Panc1 (cell line): ENCODE results near the gene JMY. TPM values are rescaled to one million over a fixed set of nuclear protein-coding genes. Genes with fewer than 3 reads are reported as not detected.

ENCODE experiments used
- ATAC-seq: fragments of 200-7000 bp; cut with Tn5 transposase; 2 replicates; pipeline ENCODE4 v1.9.1; 2020; ENCODE audit warnings: mild to moderate bottlenecking, moderate library complexity
- BruUV-seq: library from RNA; stranded (reverse); fragments of 400-500 nt; replicated peaks from 2 replicates; lab custom pipeline; 2021; lab: Mats Ljungman, UMichigan
- CTCF ChIA-PET: fragments of 300-600 bp; sonication (Branson Sonifier 250); formaldehyde crosslinking; loops from one replicate; lab custom pipeline; 2022; ENCODE audit warnings: antibody characterized with exemption; lab: Charles Lee
- POLR2A ChIA-PET: fragments of 300-600 bp; sonication (Branson Sonifier 250); formaldehyde crosslinking; loops from one replicate; lab custom pipeline; 2022; ENCODE audit warnings: antibody characterized with exemption; lab: Charles Lee
- DNase-seq: peaks from one replicate; pipeline ENCODE4 v3.0.0-alpha.2; 2010; ENCODE audit warnings: low read depth, low spot score
- H3K27ac ChIP-seq: 2 replicates; pipeline ENCODE4 v1.5.1; 2011; ENCODE audit warnings: mild to moderate bottlenecking, low read length, inconsistent platforms
- H3K27me3 ChIP-seq: fragments of 200-500 bp; sonication (Bioruptor generic); 2 replicates; pipeline ENCODE4 v1.6.0; 2014; ENCODE audit warnings: low read length, inconsistent platforms; ENCODE audit not compliant: control insufficient read depth, insufficient read depth
- H3K36me3 ChIP-seq: fragments of 200-500 bp; sonication (Bioruptor generic); 2 replicates; pipeline ENCODE4 v1.5.1; 2014; ENCODE audit warnings: inconsistent platforms, mild to moderate bottlenecking, low read length, moderate library complexity; ENCODE audit not compliant: control insufficient read depth, insufficient read depth
- H3K4me1 ChIP-seq: 2 replicates; pipeline ENCODE4 v1.5.1; 2011; ENCODE audit warnings: inconsistent platforms, mild to moderate bottlenecking, low read length, moderate library complexity; ENCODE audit not compliant: control insufficient read depth, insufficient read depth
- H3K4me3 ChIP-seq, 2 experiments: 2 replicates each; pipeline ENCODE4 v1.5.1; 2011 to 2012; ENCODE audit warnings: low read depth in 2 of 2, low read length in 2 of 2, mild to moderate bottlenecking in 2 of 2, inconsistent platforms in 1 of 2, moderate library complexity in 1 of 2
- H3K9me3 ChIP-seq: fragments of 200-500 bp; sonication (Bioruptor generic); 2 replicates; pipeline ENCODE4 v1.5.1; 2014; ENCODE audit warnings: low read depth, mild to moderate bottlenecking, inconsistent platforms, low read length, moderate library complexity; ENCODE audit not compliant: control insufficient read depth, insufficient read depth
- CTCF ChIP-seq: fragments of 450-650 bp; IDR thresholded peaks from 2 replicates; pipeline ENCODE4 v1.5.1; 2017; ENCODE audit warnings: mild to moderate bottlenecking
- POLR2AphosphoS5 ChIP-seq: IDR thresholded peaks from 2 replicates; pipeline ENCODE4 v1.6.1; 2012; ENCODE audit warnings: mild to moderate bottlenecking, low read depth, low read length, moderate library complexity
- REST ChIP-seq, 2 experiments: IDR thresholded peaks; 2 replicates each; pipeline ENCODE4 v1.6.1; 2011 to 2012; ENCODE audit warnings: low read depth in 2 of 2, control low read depth in 1 of 2, low read length in 1 of 2, mild to moderate bottlenecking in 1 of 2, moderate library complexity in 1 of 2; ENCODE audit not compliant: insufficient read depth in 1 of 2
- SIN3A ChIP-seq: IDR thresholded peaks from 2 replicates; pipeline ENCODE4 v1.6.1; 2012; ENCODE audit warnings: low read depth, mild to moderate bottlenecking, low read length, moderate library complexity, borderline replicate concordance; ENCODE audit not compliant: insufficient read depth
- TCF7L2 ChIP-seq: IDR thresholded peaks from 2 replicates; pipeline ENCODE4 v1.6.1; 2011; ENCODE audit warnings: mild to moderate bottlenecking, low read depth, low read length, inconsistent platforms
- in situ Hi-C: cut with HindIII; loops from 2 replicates; pipeline ENCODE4 v1.10.0; 2016; ENCODE audit warnings: low sequenced_read_pairs, low pct_unique_long_range_greater_than_20kb
- intact Hi-C: fragments of 100-400 bp; cut with micrococcal nuclease; formaldehyde crosslinking; loops from one replicate; pipeline ENCODE4 v1.10.0; 2022; ENCODE audit not compliant: unreplicated experiment
- total RNA-seq: library from RNA; stranded (reverse); gene quantifications from one replicate; pipeline ENCODE4 v1.2.1, GENCODE V29; 2021; ENCODE audit not compliant: unreplicated experiment

JMY gene
- total RNA-seq, 1 experiment from 2014 or later, result 6.1 TPM

- Histone ChIP-seq H3K4me1 (no peaks in the 10 kb centered on the region), H3K4me3 (no peak overlapping the region), H3K9me3 (no peaks in the 10 kb centered on the region), H3K36me3 (0 out of 2 replicates have a peak, but pooled peaks cover 3% of the 10 kb centered on the region), H3K27ac (no peak overlapping the region), H3K27me3 (no peaks in the 10 kb centered on the region)
- ChIA-PET POLR2A (no interaction called here), CTCF (no interaction called here)
- no peak for TF ChIP-seq SIN3A
- TF ChIP-seq REST (IDR thresholded peaks at IDR 0.05; ENCODE audit: insufficient read depth in 1 of 2, low read depth in 2 of 2, low read length in 1 of 2), result no peak
- no peak for TF ChIP-seq CTCF
- no peak for TF ChIP-seq TCF7L2
- TF ChIP-seq POLR2AphosphoS5, result no peak
- no TSS peak for BruUV-seq
- ATAC-seq, result no peak
- intact Hi-C loops, result no loop called here
- in situ Hi-C loops, result no loop called here
- DNase-seq, result peak; percentile 8
Measured at GRCh38 chr5:79318935-79319614, 83.1 kb downstream of the JMY start.

GRCh38 chr5:79329453-79329852 is 93.5 kb downstream of the JMY start:
- CTCF ChIA-PET, result no interaction called here
- in situ Hi-C loops, result no loop called here
- no peak for DNase-seq

More at GRCh38 chr5:79329453-79329852, 93.5 kb downstream of the JMY start:
- TF ChIP-seq SIN3A (no peak), CTCF (no peak), REST (IDR thresholded peaks at IDR 0.05; ENCODE audit: insufficient read depth in 1 of 2, low read depth in 2 of 2, low read length in 1 of 2) (no peak), POLR2AphosphoS5 (no peak), TCF7L2 (no peak)
- Histone ChIP-seq H3K36me3 (no peaks in the 10 kb centered on the region), H3K27me3 (no peaks in the 10 kb centered on the region), H3K4me3 (no peak overlapping the region), H3K4me1 (no peaks in the 10 kb centered on the region), H3K27ac (no peak overlapping the region), H3K9me3 (no peaks in the 10 kb centered on the region)
- BruUV-seq, result no TSS peak
- no peak for ATAC-seq
- POLR2A ChIA-PET, result no interaction called here
- intact Hi-C loops, result no loop called here
